ENCODE data around the gene BCAS1.

Gene BCAS1

DNA sequence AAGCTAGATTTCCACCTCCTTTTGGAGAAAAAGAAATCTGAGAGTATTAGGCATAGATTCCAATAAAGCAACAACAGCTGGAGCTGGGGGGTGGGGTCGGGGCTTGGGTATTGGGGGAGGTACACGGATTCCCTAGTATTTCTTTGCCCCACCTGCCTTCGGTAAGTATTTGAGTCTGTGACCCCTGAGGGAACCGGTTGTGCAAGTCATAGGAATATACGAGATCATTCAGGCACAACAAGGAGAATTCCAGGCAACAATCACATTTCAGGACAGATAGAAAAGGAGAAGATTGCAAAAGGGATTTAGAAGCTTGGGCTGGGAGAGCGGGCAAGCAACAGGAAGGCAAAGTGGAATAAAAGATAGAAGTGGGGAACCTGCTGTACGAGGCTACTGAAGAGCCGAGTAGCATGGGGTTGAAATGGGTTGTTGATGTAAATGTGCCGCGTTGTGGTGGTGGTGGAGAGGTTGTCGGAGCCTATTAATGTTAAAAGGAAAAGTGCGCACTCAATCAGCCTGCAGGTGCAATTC is 148.9 kb downstream of the BCAS1 start:
- DNase-seq = no peak

- DNase-seq = no peak
Measured at GRCh38 chr20:53920647-53921245, 149.6 kb downstream of the BCAS1 start.

DNA sequence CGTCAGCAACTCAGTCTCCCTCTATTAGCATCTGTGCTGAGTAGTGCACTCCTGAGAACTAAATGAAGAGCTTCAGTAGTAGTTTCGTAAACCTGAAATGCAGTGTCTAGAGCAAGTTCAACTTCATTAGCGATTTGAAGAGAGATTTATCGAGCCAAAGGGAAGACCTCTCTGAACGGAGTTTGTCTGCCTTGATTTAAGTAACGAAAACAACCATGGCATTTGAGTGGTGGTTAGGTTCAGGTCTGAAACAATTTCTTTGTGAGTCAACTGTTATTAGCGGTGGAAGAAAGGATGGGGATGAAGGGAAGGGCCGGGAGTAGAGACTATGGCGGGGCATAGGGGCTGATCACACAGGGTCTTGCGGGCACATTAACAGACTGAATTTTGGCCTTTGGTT is 150.5 kb downstream of the BCAS1 start:
- no peak for DNase-seq

GRCh38 chr20:53918949-53919361 is 151.4 kb downstream of the BCAS1 start:
- no peak for DNase-seq

GRCh38 chr20:53918020-53918311 is 152.4 kb downstream of the BCAS1 start:
- DNase-seq = no peak

DNA sequence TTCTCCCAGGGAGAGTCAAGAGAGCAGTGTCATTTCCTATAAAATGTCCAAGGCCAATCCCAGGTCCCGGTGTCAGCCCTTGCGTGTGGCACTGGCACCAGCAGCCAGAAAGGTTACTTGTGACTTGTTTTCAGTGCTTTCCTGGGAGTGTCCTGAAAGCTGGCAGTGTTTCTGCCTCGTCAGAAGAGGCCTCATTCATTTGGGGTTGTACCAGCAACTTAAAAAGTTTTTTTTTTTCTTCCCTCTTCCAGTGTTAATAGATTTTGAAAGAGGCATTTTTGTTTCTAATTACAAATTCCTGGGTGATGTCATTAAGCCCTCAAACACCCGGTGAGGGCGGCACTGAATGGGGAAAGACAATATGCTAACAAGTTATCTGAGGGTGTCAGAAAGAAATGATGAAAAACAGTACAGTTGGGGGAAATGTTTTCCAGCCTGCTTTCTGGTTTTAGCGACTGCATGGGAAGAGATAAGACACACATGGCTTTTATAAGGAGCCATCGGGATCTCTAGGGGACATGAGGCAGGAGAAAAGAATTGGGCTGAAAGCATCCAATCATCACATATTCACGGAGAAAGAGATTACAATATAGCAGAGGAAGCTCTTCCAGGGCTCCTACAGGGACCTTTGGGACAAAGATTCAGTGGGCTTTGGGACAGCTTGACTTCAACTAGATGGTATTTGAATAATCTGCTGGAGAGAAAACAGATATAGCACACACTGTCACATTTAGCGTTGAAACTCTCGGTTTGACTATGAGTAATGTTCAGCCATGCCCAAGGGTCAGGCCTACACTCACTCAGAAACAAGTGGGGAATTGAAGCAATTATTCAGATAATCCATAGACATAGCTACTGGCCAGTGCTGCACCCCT is 153.0 kb downstream of the BCAS1 start:
- peak; percentile 95 for DNase-seq

DNA sequence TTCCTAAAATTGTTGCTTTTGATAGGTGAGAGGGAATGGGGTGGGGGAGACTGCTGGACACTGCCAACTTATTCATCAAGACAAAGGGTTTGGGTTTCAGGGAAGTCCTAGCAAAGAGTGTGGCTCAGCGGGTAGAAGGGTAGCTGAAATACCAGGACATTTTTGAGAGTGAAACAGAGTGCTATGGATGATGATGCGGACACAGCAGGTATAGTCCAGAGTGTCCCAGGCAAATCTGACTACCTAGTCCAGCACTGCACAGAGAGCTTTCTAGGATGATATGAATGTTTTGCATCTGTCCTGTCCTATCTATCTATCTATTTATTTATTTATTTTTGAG is 154.3 kb downstream of the BCAS1 start:
- DNase-seq = no peak

DNA sequence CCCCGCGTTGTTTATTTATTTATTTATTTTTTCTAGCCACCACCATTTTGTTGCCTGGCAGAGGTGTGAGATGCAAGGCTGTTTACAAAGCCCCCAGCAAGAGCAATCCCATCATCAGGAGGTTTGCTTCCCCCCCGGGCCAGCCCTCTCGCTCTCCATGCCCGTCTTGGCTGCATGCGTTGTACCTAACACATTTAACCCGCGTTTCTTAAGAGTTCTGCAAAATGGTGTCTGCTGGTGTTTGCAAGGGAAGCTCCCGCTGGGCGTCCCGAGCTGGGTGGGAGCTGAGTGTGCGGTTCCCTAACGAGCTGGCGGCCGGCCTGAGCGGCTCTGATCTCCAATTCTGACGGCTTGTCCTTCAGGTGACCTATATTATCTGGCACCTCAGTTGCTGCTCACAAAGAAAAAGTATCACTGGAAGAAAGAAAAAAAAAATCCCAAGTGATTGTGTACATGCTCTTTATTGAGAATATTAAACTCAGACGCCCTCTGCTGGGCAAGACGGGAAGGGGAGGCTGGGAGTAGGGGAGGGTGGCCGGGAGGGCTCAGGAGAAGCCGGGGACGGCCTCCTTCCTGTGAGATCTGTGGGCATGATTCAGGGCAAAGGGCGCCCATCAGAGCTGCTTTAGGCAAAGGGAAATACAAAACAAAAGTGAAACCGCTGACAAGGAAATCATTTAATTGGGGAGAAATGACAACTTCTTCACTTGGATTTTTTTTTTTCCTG is 154.8 kb downstream of the BCAS1 start:
- peak; percentile 98 for DNase-seq

GRCh38 chr20:53914781-53915445 is 155.5 kb downstream of the BCAS1 start:
- DNase-seq = no peak

GRCh38 chr20:53914091-53914780 is 156.2 kb downstream of the BCAS1 start:
- DNase-seq = no peak

DNA sequence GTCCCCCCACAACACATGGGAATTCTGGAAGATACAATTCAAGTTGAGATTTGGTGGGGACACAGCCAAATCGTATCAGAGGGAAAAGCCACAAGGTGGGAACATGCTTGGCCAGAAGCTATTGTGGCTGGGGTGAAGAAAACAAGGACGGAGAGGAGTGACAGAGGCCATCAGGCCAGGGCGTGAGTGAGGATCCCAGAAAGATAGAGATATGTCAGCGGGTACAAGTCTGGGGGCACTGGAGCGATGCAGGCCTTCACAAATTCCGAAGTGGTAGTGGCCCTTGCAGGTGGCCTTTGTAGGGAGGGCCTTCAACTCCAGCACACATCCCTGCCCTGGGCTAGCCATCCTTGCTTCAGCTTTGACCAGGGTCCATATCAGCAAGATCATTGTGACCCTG is 159.1 kb downstream of the BCAS1 start:
- no peak for DNase-seq

- DNase-seq = peak; percentile 77
Measured at GRCh38 chr20:53910351-53911002, 159.9 kb downstream of the BCAS1 start.

DNA sequence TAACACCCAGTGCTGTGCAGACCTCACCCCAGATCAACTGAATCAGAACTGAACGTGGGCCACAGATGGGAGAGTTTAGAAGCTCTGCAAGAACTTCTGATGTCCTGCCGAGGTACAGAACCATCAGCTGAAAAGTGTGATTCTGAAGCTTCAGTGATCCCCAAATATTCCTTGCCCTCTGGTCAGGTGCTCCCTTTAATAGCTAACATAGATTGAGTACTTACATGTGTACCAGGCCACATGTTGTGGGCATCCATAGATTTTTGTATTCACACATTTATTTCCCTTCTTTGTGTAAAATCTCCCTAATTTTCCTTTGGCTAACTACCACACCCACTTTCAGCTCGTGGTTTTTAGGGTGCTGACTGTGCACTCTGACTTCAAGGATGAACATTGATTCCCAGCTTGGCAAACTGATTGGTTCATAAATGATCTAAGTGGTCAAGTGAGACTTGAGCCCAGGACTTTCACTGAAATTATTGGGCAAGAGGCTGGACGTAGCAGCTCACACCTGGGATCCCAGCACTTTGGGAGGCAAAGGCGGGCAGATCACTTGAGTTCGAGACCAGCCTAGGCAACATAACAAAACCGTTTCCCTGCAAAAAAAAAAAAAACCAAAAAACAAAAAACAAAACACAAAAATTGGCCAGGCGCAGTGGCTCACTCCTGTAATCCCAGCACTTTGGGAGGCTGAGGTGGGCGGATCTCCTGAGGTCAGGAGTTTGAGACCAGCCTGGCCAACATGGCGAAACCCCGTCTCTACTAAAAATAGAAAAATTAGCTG is 162.2 kb downstream of the BCAS1 start:
- DNase-seq = no peak

DNA sequence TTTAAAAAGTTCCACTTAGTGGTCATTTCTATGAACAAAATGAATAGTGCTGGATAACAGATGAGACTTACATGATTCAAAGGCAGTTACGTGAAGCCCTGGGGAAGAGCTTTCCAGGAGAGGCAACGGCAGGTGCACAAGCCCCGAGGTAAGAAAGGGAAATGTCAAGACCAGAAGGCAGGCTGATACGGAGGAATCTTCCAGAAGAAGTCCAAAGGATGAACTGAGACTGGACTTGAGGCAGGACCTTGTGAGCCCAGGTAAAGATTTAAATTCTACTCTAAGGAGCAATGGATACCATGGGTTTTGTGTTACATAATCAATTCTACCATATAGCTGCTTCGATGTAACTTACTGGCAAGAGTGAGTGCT is 164.6 kb downstream of the BCAS1 start:
- no peak for DNase-seq

- DNase-seq = no peak
Measured at GRCh38 chr20:53905019-53905819, 165.2 kb downstream of the BCAS1 start.

GRCh38 chr20:53904261-53904660 is 166.1 kb downstream of the BCAS1 start:
- DNase-seq = no peak

GRCh38 chr20:53903652-53903987 is 166.8 kb downstream of the BCAS1 start:
- peak; percentile 92 for DNase-seq

DNA sequence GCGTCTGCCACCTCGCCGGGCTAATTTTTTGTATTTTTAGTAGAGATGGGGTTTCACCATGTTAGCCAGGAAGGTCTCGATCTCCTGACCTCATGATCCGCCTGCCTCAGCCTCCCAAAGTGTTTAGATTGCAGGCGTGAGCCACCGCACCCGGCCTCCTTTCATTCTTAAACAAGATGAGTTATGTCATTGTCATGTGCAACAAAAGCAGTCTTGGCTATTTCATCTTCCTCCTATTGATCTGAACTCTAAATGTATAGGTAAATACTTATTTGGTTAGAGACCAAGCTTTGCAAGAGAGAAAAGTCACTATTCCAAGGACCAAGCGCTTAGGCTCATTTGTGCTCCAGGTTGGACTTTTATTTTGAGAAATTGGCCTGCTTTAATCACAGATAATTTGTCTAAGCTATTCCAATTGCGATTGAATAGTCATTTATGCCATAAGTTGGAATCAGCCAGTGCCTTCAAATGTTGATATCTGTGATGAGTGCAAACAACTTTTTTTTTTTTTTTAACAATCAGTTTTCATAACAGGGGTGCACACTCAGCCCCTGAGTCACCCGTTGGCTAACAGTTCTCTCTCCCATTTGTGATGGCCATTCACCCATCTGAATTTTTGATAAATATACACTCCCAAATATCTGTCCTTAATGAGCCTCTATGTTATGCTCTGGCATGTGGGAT is 167.3 kb downstream of the BCAS1 start:
- DNase-seq = no peak

GRCh38 chr20:53901497-53902096 is 168.8 kb downstream of the BCAS1 start:
- DNase-seq = no peak

GRCh38 chr20:53901064-53901463 is 169.3 kb downstream of the BCAS1 start:
- DNase-seq = no peak
